CD4-positive, alpha-beta T cell treated with Interleukin-1 beta for 1 hour (primary cell): ENCODE results near the gene FABP1.

Experiments used
- DNase-seq, 2 donors: peaks; one replicate each; pipeline ENCODE4 v3.0.0-alpha.2; 2020 to 2022

The FABP1 gene

GRCh38 chr2:88113069-88113468, 14.8 kb downstream of the FABP1 start:
- DNase-seq, result no peak

- DNase-seq, result no peak
These were observed 17.0 kb downstream of the FABP1 start for GRCh38 chr2:88110830-88111229.

- DNase-seq, result no peak
These were observed 19.1 kb downstream of the FABP1 start for GRCh38 chr2:88108796-88109195.

- DNase-seq, result no peak
These were observed 27.4 kb downstream of the FABP1 start for GRCh38 chr2:88100489-88100858.

GRCh38 chr2:88099798-88100488, 27.9 kb downstream of the FABP1 start:
- no peak for DNase-seq

GRCh38 chr2:88098558-88098900, 29.3 kb downstream of the FABP1 start:
- no peak for DNase-seq

GRCh38 chr2:88097891-88098557, 29.8 kb downstream of the FABP1 start:
- no peak for DNase-seq

GRCh38 chr2:88097192-88097591, 30.7 kb downstream of the FABP1 start:
- DNase-seq, result no peak

GRCh38 chr2:88096708-88097107, 31.2 kb downstream of the FABP1 start:
- DNase-seq, result no peak

GRCh38 chr2:88095022-88095421, 32.8 kb downstream of the FABP1 start:
- DNase-seq, result no peak

- no peak for DNase-seq
These were observed 35.1 kb downstream of the FABP1 start for GRCh38 chr2:88092773-88093172.

- no peak for DNase-seq
These were observed 35.9 kb downstream of the FABP1 start for GRCh38 chr2:88091943-88092342.

- DNase-seq, result no peak
These were observed 37.2 kb downstream of the FABP1 start for GRCh38 chr2:88090446-88091283.

- DNase-seq, result no peak
These were observed 38.9 kb downstream of the FABP1 start for GRCh38 chr2:88088999-88089398.

- DNase-seq, result no peak
These were observed 40.1 kb downstream of the FABP1 start for GRCh38 chr2:88087763-88088162.

GRCh38 chr2:88087073-88087472, 40.8 kb downstream of the FABP1 start:
- DNase-seq, result no peak

GRCh38 chr2:88086401-88086800, 41.5 kb downstream of the FABP1 start:
- no peak for DNase-seq

- no peak for DNase-seq
These were observed 42.3 kb downstream of the FABP1 start for GRCh38 chr2:88085602-88086001.

GRCh38 chr2:88085099-88085498, 42.8 kb downstream of the FABP1 start:
- no peak for DNase-seq

GRCh38 chr2:88082781-88083180, 45.1 kb downstream of the FABP1 start:
- no peak for DNase-seq

GRCh38 chr2:88081924-88082608, 45.8 kb downstream of the FABP1 start:
- DNase-seq, result no peak

GRCh38 chr2:88080545-88080944, 47.3 kb downstream of the FABP1 start:
- DNase-seq, result no peak

- no peak for DNase-seq
These were observed 49.2 kb downstream of the FABP1 start for GRCh38 chr2:88078643-88079172.
